Stimulated activated naive CD8-positive, alpha-beta T cell treated with anti-CD3 and anti-CD28 coated beads, Interleukin-15, amount 100 ng/mL, for 72 hours (primary cell): ENCODE results near the gene CCP110.

Experiments
- ATAC-seq: fragments of 150-1000 bp; cut with Tn5 transposase; 2 replicates; pipeline ENCODE4 v1.10.0; 2021; ENCODE audit warnings: mild to moderate bottlenecking, moderate library complexity
- DNase-seq, 2 donors: peaks; one replicate each; pipeline ENCODE4 v3.0.0; 2021 to 2022
- H3K27ac Mint-ChIP-seq, 2 donors: one replicate each; pipeline ENCODE4 v1.8.0; 2022; ENCODE audit warnings: mild to moderate bottlenecking in 2 of 2, mixed read lengths in 2 of 2, moderate library complexity in 2 of 2
- H3K27me3 Mint-ChIP-seq: one replicate; pipeline ENCODE4 v1.8.0; 2022; ENCODE audit warnings: mixed read lengths
- H3K4me1 Mint-ChIP-seq: one replicate; pipeline ENCODE4 v1.8.0; 2022; ENCODE audit warnings: mild to moderate bottlenecking, mixed read lengths
- H3K4me3 Mint-ChIP-seq, 2 donors: one replicate each; pipeline ENCODE4 v1.8.0; 2022; ENCODE audit warnings: mild to moderate bottlenecking in 2 of 2, mixed read lengths in 2 of 2, moderate library complexity in 1 of 2
- H3K9me3 Mint-ChIP-seq, 2 donors: one replicate each; pipeline ENCODE4 v1.8.0; 2022; ENCODE audit warnings: mixed read lengths in 2 of 2

CCP110 gene

DNA sequence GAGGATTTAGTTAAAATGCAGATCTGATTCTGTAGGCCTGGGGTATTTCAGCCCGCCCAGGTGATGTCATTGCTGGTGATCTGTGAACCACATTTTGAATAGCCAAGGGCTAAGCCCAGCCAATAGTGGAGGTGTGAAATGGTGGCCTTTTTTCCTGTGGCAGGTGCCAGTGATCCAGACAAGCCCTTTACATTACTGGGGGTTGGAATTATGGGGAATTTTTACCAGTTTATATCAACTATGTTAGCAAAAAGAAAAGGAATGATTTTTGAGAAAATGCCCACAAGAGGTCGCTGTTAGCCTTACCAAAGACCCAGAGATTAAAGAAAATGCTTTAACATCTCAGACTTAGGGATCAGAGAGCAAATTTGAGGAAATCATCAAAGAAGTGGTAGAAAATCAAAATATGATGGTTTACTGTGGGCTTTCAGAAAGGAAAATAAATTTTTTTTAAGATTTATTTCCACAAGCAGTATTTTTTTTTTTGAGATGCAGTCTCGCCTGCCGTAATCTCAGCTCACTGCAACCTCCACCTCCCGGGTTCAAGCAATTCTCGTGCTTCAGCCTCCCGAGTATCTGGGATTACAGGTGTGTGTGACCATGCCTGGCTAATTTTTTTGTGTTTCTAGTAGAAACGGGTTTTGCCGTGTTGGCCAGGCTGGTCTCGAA, 35.6 kb downstream of the CCP110 start:
- Mint-ChIP-seq H3K4me1 (peaks cover 36% of the 10 kb centered on the region), H3K27me3 (no peaks in the 10 kb centered on the region), H3K4me3 (no peak overlapping the region), H3K9me3 (no peaks in the 10 kb centered on the region), H3K27ac (no peak overlapping the region)
- no peak for ATAC-seq
- peak in 1 of 2 donors; percentile 22 for DNase-seq

- DNase-seq (no peak), ATAC-seq (no peak)
- no peak overlapping the region for H3K4me3 Mint-ChIP-seq
These were observed 36.3 kb downstream of the CCP110 start for GRCh38 chr16:19560078-19560477.

DNA sequence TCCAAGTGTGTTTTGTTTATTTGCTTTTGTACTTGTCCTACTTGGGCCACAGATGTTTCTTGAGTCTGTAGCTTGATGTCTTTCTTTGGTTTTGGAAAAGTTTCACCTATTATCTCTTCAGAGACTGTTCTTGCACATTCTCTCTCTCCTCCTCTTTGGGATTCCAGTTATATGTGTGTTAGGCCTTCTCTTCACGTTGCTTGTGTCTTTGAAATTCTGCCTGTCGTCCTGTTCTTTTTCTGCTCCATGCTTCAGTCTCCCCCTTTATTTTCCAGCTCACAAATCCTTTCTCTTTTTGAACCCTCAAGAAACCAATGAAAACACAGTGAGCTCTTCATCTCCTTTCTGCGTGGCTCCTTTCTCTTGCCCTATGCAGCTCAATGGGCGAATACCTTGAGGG, 39.6 kb downstream of the CCP110 start:
- H3K4me1 Mint-ChIP-seq: peaks cover 17% of the 10 kb centered on the region
- DNase-seq (no peak), ATAC-seq (no peak)
- H3K27ac Mint-ChIP-seq: peak overlapping the region in 1 of 2 donors; percentile 17
- H3K27me3 Mint-ChIP-seq: no peaks in the 10 kb centered on the region
- H3K9me3 Mint-ChIP-seq: no peaks in the 10 kb centered on the region
- H3K4me3 Mint-ChIP-seq: no peak overlapping the region

More at GRCh38 chr16:19560078-19560477, 36.3 kb downstream of the CCP110 start:
- Mint-ChIP-seq H3K27ac (no peak overlapping the region), H3K27me3 (no peaks in the 10 kb centered on the region), H3K9me3 (no peaks in the 10 kb centered on the region), H3K4me1 (peaks cover 32% of the 10 kb centered on the region)

DNA sequence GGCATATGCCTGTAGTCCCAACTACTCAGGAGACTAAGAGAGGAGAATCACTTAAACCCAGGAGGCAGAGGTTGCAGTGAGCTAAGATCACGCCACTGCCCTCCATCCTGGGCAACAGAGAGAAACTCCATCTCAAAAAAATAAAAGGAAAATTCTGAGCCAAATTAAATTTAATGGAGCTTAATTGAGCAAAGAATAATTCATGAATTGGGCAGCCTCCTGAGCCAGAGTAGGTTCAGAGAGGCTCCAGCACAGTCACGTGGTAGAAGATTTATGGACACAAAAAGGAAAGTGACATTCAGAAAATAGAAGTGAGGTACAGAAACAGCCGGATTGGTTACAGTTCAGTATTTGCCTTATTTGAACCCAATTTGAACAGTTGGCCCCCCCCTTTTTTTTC, 42.6 kb downstream of the CCP110 start:
- no peak for ATAC-seq
- no peak for DNase-seq
- Mint-ChIP-seq H3K4me3 (no peak overlapping the region), H3K4me1 (peaks cover 6% of the 10 kb centered on the region), H3K27me3 (no peaks in the 10 kb centered on the region), H3K9me3 (no peaks in the 10 kb centered on the region), H3K27ac (no peak overlapping the region)

GRCh38 chr16:19567560-19567959, 43.8 kb downstream of the CCP110 start:
- H3K9me3 Mint-ChIP-seq: no peaks in the 10 kb centered on the region
- no peak for ATAC-seq

GRCh38 chr16:19573997-19574396, 50.3 kb downstream of the CCP110 start:
- H3K4me3 Mint-ChIP-seq: no peak overlapping the region
- DNase-seq: no peak

More at GRCh38 chr16:19567560-19567959, 43.8 kb downstream of the CCP110 start:
- Mint-ChIP-seq H3K4me3 (no peak overlapping the region), H3K27ac (no peak overlapping the region), H3K4me1 (no peaks in the 10 kb centered on the region), H3K27me3 (no peaks in the 10 kb centered on the region)
- DNase-seq: no peak

DNA sequence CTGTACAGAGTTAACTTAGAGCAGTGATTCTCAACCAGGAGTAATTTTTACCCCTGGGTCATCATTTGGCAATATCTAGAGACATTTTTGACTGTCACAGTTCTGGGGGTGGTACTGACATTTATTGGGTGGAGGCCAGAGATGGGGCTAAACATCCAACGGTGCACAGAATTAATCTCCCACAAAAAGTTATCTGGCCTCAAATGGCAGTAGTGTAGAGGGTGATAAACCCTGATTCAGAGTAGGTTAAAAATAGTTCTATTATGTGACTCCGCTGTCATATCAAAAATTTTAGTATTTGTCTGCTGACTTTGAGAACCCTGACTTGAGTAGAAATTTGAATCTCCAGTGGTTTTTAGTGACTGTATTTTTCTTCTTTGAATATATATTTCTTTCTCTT, 50.9 kb downstream of the CCP110 start:
- no peaks in the 10 kb centered on the region for H3K27me3 Mint-ChIP-seq
- no peak for DNase-seq
- no peak for ATAC-seq
- H3K4me1 Mint-ChIP-seq: no peaks in the 10 kb centered on the region
- H3K27ac Mint-ChIP-seq: no peak overlapping the region
- no peak overlapping the region for H3K4me3 Mint-ChIP-seq
- no peaks in the 10 kb centered on the region for H3K9me3 Mint-ChIP-seq

More at GRCh38 chr16:19573997-19574396, 50.3 kb downstream of the CCP110 start:
- ATAC-seq: no peak
- no peaks in the 10 kb centered on the region for H3K9me3 Mint-ChIP-seq
- H3K4me1 Mint-ChIP-seq: no peaks in the 10 kb centered on the region
- no peak overlapping the region for H3K27ac Mint-ChIP-seq
- no peaks in the 10 kb centered on the region for H3K27me3 Mint-ChIP-seq

GRCh38 chr16:19578378-19578971, 54.7 kb downstream of the CCP110 start:
- H3K4me1 Mint-ChIP-seq: no peaks in the 10 kb centered on the region
- ATAC-seq: no peak
- no peaks in the 10 kb centered on the region for H3K27me3 Mint-ChIP-seq
- H3K9me3 Mint-ChIP-seq: peaks cover 0 to 7% of the 10 kb centered on the region in 2 donors
- peak overlapping the region in 1 of 2 donors; percentile 74 for H3K27ac Mint-ChIP-seq
- no peak overlapping the region for H3K4me3 Mint-ChIP-seq
- DNase-seq: no peak

GRCh38 chr16:19582050-19582831, 58.5 kb downstream of the CCP110 start:
- Mint-ChIP-seq H3K4me1 (no peaks in the 10 kb centered on the region), H3K9me3 (peaks cover 0 to 7% of the 10 kb centered on the region in 2 donors), H3K27me3 (no peaks in the 10 kb centered on the region), H3K27ac (no peak overlapping the region), H3K4me3 (no peak overlapping the region)
- ATAC-seq: no peak
- DNase-seq: no peak

GRCh38 chr16:19583665-19584300, 60.0 kb downstream of the CCP110 start:
- ATAC-seq (peak; percentile 54), DNase-seq (peak; percentile 4 to 13)
- Mint-ChIP-seq H3K27ac (peak overlapping the region in 1 of 2 donors; percentile 35), H3K4me3 (no peak overlapping the region), H3K4me1 (peaks cover 4% of the 10 kb centered on the region), H3K9me3 (peaks cover 0 to 7% of the 10 kb centered on the region in 2 donors), H3K27me3 (no peaks in the 10 kb centered on the region)

- Mint-ChIP-seq H3K9me3 (no peaks in the 10 kb centered on the region), H3K4me3 (no peak overlapping the region), H3K27ac (no peak overlapping the region), H3K27me3 (no peaks in the 10 kb centered on the region), H3K4me1 (peaks cover 10% of the 10 kb centered on the region)
- ATAC-seq: no peak
- DNase-seq: no peak
These were observed 64.9 kb downstream of the CCP110 start for GRCh38 chr16:19588661-19589060.

GRCh38 chr16:19589106-19589505, 65.4 kb downstream of the CCP110 start:
- Mint-ChIP-seq H3K27me3 (no peaks in the 10 kb centered on the region), H3K4me3 (no peak overlapping the region), H3K9me3 (no peaks in the 10 kb centered on the region), H3K27ac (peak overlapping the region in 1 of 2 donors; percentile 50), H3K4me1 (peaks cover 10% of the 10 kb centered on the region)
- DNase-seq: no peak
- no peak for ATAC-seq

DNA sequence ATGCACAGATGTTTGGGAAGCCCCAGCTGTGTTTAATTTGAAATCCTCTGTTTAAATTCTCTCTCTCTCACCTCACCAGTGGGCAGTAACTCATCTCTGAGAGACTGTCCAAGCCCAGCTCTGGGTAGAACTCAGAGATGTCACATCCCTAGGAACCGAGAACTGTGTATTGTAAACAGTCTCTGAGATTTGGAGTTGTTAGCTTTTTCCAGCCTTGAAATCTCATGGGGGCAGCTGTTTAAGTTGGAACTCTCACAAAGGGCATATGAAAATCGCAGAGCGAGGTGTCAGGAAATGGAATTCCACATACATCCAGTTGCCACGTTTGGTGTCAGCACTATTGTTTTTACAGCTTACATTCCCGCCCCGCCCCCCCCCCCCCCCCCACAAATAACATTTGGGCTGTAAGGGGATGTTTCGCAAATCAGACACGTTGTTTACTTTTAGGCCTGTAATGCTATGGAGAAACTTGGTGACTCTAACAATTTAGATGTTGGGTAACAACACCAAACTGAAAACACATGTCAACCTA, 66.1 kb downstream of the CCP110 start:
- Mint-ChIP-seq H3K4me3 (no peak overlapping the region), H3K4me1 (peaks cover 10% of the 10 kb centered on the region), H3K27me3 (no peaks in the 10 kb centered on the region), H3K9me3 (no peaks in the 10 kb centered on the region), H3K27ac (peak overlapping the region in 1 of 2 donors; percentile 91)
- DNase-seq (no peak), ATAC-seq (no peak)

- H3K27me3 Mint-ChIP-seq: no peaks in the 10 kb centered on the region
- H3K27ac Mint-ChIP-seq: peak overlapping the region in 1 of 2 donors; percentile 62
- H3K9me3 Mint-ChIP-seq: no peaks in the 10 kb centered on the region
- DNase-seq (no peak), ATAC-seq (no peak)
- no peak overlapping the region for H3K4me3 Mint-ChIP-seq
- no peaks in the 10 kb centered on the region for H3K4me1 Mint-ChIP-seq
These were observed 71.5 kb downstream of the CCP110 start for GRCh38 chr16:19595043-19595767.
